H9 (cell line): ENCODE data around the gene TRIM2. TPM values are rescaled to one million over a fixed set of nuclear protein-coding genes. Genes with fewer than 3 reads are reported as not detected.

ENCODE experiments used
- DNase-seq: peaks from one replicate; pipeline ENCODE4 v3.0.0-alpha.2; 2017
- H2AFZ ChIP-seq: one replicate; pipeline ENCODE4 v1.6.1; 2013; ENCODE audit warnings: mild to moderate bottlenecking, low read length, control low read depth, moderate library complexity
- H2AK5ac ChIP-seq: 2 replicates; pipeline ENCODE4 v1.6.1; 2013; ENCODE audit warnings: low read length, control low read depth, mixed read lengths; ENCODE audit not compliant: insufficient read length
- H2BK120ac ChIP-seq: one replicate; pipeline ENCODE4 v1.6.1; 2013; ENCODE audit warnings: low read depth, mild to moderate bottlenecking, low read length, control low read depth, inconsistent platforms; ENCODE audit not compliant: poor library complexity, severe bottlenecking
- H2BK12ac ChIP-seq: 2 replicates; pipeline ENCODE4 v1.6.1; 2013; ENCODE audit warnings: low read length, control low read depth, mixed read lengths, low read depth; ENCODE audit not compliant: insufficient read length
- H2BK15ac ChIP-seq: 2 replicates; pipeline ENCODE4 v1.6.1; 2013; ENCODE audit warnings: low read depth, low read length, control low read depth
- H2BK20ac ChIP-seq: one replicate; pipeline ENCODE4 v1.6.1; 2013; ENCODE audit warnings: low read depth, mild to moderate bottlenecking, low read length, control low read depth, inconsistent platforms; ENCODE audit not compliant: poor library complexity, severe bottlenecking
- H2BK5ac ChIP-seq: 2 replicates; pipeline ENCODE4 v1.6.1; 2013; ENCODE audit warnings: low read length, control low read depth, mixed read lengths; ENCODE audit not compliant: insufficient read length
- H3K14ac ChIP-seq: 2 replicates; pipeline ENCODE4 v1.6.1; 2013; ENCODE audit warnings: low read length, control low read depth; ENCODE audit not compliant: insufficient read depth
- H3K18ac ChIP-seq: 2 replicates; pipeline ENCODE4 v1.6.1; 2013; ENCODE audit warnings: low read depth, mild to moderate bottlenecking, mixed read lengths, low read length, control low read depth; ENCODE audit not compliant: insufficient read length
- H3K23ac ChIP-seq: 2 replicates; pipeline ENCODE4 v1.6.1; 2013; ENCODE audit warnings: low read length, control low read depth, mixed read lengths, low read depth; ENCODE audit not compliant: insufficient read length
- H3K23me2 ChIP-seq: 2 replicates; pipeline ENCODE4 v1.6.1; 2013; ENCODE audit warnings: low read depth, mild to moderate bottlenecking, mixed read lengths, low read length, control low read depth; ENCODE audit not compliant: insufficient read length, poor library complexity, severe bottlenecking
- H3K27ac ChIP-seq: 2 replicates; pipeline ENCODE4 v1.5.1; 2013; ENCODE audit warnings: low read length, control low read depth, mixed read lengths, low read depth; ENCODE audit not compliant: insufficient read length
- H3K27me3 ChIP-seq: 2 replicates; pipeline ENCODE4 v1.6.1; 2013; ENCODE audit warnings: low read length, control low read depth, inconsistent platforms; ENCODE audit not compliant: insufficient read depth
- H3K4ac ChIP-seq: 2 replicates; pipeline ENCODE4 v1.6.1; 2013; ENCODE audit warnings: low read depth, mild to moderate bottlenecking, control low read depth, inconsistent platforms, low read length, moderate library complexity
- H3K4me1 ChIP-seq: 2 replicates; pipeline ENCODE4 v1.6.1; 2013; ENCODE audit warnings: low read length, control low read depth, inconsistent platforms; ENCODE audit not compliant: insufficient read depth
- H3K4me2 ChIP-seq: 2 replicates; pipeline ENCODE4 v1.6.1; 2013; ENCODE audit warnings: low read length, control low read depth, mixed read lengths; ENCODE audit not compliant: insufficient read length, insufficient read depth
- H3K56ac ChIP-seq: 2 replicates; pipeline ENCODE4 v1.6.1; 2013; ENCODE audit warnings: low read depth, mild to moderate bottlenecking, mixed read lengths, low read length, control low read depth; ENCODE audit not compliant: insufficient read length
- H3K79me1 ChIP-seq: 2 replicates; pipeline ENCODE4 v1.6.1; 2013; ENCODE audit warnings: low read depth, mild to moderate bottlenecking, moderate library complexity, low read length, control low read depth, inconsistent platforms; ENCODE audit not compliant: insufficient read depth, poor library complexity, severe bottlenecking
- H3K79me2 ChIP-seq: 2 replicates; pipeline ENCODE4 v1.6.1; 2013; ENCODE audit warnings: low read length, control low read depth, inconsistent platforms; ENCODE audit not compliant: insufficient read depth
- H3K9ac ChIP-seq: 2 replicates; pipeline ENCODE4 v1.6.1; 2013; ENCODE audit warnings: low read length, control low read depth, mixed read lengths; ENCODE audit not compliant: insufficient read length; ENCODE audit errors: extremely low read depth
- H3K9me3 ChIP-seq: one replicate; pipeline ENCODE4 v1.6.1; 2013; ENCODE audit warnings: low read depth, low read length, inconsistent platforms; ENCODE audit not compliant: control insufficient read depth
- H3T11ph ChIP-seq: one replicate; pipeline ENCODE4 v1.6.1; 2013; ENCODE audit warnings: mild to moderate bottlenecking, low read length, control low read depth, inconsistent platforms
- H4K20me1 ChIP-seq: one replicate; pipeline ENCODE4 v1.6.1; 2013; ENCODE audit not compliant: control insufficient read depth, insufficient read length, insufficient read depth
- H4K5ac ChIP-seq: 2 replicates; pipeline ENCODE4 v1.6.1; 2013; ENCODE audit warnings: low read depth, mild to moderate bottlenecking, mixed read lengths, low read length, control low read depth; ENCODE audit not compliant: insufficient read length
- H4K8ac ChIP-seq: replicated peaks from 2 replicates; pipeline ENCODE4 v1.6.1; 2013; ENCODE audit warnings: low read length, control low read depth, mixed read lengths, low read depth; ENCODE audit not compliant: insufficient read length
- H4K91ac ChIP-seq: 2 replicates; pipeline ENCODE4 v1.6.1; 2013; ENCODE audit warnings: low read depth, mild to moderate bottlenecking, moderate library complexity, mixed read lengths, low read length, control low read depth; ENCODE audit not compliant: insufficient read length
- H3K27ac Mint-ChIP-seq, 3 experiments: 2 replicates in 2 of 3; 3 replicates in 1 of 3; pipeline ENCODE4 v1.8.0; 2020 to 2021; ENCODE audit warnings: mixed read lengths in 3 of 3, mild to moderate bottlenecking in 1 of 3, moderate library complexity in 1 of 3
- H3K27me3 Mint-ChIP-seq: 2 replicates; pipeline ENCODE4 v1.8.0; 2021; ENCODE audit warnings: low read depth, mild to moderate bottlenecking, moderate library complexity, mixed read lengths
- H3K36me3 Mint-ChIP-seq, 3 experiments: 2 replicates in 2 of 3; 3 replicates in 1 of 3; pipeline ENCODE4 v1.8.0; 2020 to 2021; ENCODE audit warnings: low read depth in 3 of 3, mixed read lengths in 3 of 3; ENCODE audit not compliant: insufficient read depth in 1 of 3
- H3K4me1 Mint-ChIP-seq, 2 experiments: 2 replicates each; pipeline ENCODE4 v1.8.0; 2020; ENCODE audit warnings: mixed read lengths in 2 of 2
- H3K4me3 Mint-ChIP-seq, 2 experiments: 2 replicates in 1 of 2; 3 replicates in 1 of 2; pipeline ENCODE4 v1.8.0; 2020 to 2021; ENCODE audit warnings: mild to moderate bottlenecking in 2 of 2, mixed read lengths in 2 of 2, moderate library complexity in 1 of 2
- H3K9me3 Mint-ChIP-seq, 2 experiments: 2 replicates in 1 of 2; 3 replicates in 1 of 2; pipeline ENCODE4 v1.8.0; 2020; ENCODE audit warnings: mild to moderate bottlenecking in 2 of 2, mixed read lengths in 2 of 2, moderate library complexity in 1 of 2
- CTCF ChIP-seq: fragments of 200-600 bp; sonication (generic); conservative IDR thresholded peaks from 3 replicates; pipeline ENCODE4 v1.8.0; 2021; ENCODE audit warnings: antibody characterized with exemption, mild to moderate bottlenecking
- WGBS: extraction: QIAGEN DNeasy Blood & Tissue Kit; methylation state at CpG from one replicate; pipeline ENCODE4 v1.1.7; 2013; ENCODE audit warnings: missing lambda C conversion rate, low lambda C conversion rate, mixed read lengths; ENCODE audit not compliant: insufficient read length; ENCODE audit errors: extremely low coverage; 5-methylcytosine and 5-hydroxymethylcytosine counted together
- total RNA-seq: library from RNA; stranded (reverse); gene quantifications from 2 replicates; pipeline ENCODE4 v1.2.1, GENCODE V29; 2021

TRIM2 gene
- total RNA-seq, 1 experiment from 2014 or later = 28.9 TPM

DNA sequence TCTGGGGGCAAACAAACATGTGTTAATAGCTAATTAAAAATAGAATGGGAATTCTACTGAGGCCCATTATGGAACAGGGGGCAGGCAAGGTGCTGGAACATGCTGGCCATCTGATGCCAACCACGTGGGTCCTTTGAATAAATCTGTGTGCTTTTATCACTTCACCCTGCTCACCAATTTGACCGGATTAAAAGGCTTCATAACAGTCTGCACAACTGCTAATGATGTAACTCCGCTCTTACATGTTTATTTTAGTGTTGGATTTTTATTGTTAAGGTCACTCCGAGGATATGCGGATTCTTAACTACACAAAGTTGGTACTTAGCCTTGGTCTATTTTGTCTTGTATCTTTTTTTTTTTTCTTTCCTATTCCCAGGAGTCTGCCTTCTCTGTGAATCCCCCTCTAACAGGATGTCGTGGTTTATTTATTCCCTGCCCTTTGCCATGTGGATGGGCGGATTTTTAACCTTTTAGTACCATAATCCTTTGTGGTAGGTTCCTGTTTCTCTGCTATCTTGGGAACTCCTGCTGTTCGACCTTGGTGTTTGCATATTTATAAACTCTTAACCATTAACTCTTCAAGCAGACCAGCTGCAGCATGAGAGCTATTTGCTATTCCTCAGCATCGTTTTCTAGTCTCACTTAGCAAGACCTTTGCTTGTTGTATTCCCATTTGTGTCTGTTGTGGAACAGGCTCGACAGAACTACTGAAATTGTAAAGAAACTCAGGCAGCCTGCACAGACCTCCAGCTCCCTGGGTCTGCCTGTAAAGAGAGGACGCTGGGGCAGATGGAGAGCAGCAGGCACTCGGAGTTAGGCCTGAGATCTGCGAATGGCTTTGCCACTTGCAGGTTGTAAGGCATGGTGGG lies 38.0 kb downstream of the TRIM2 start:
- Histone ChIP-seq H3K23me2 (no peaks in the 10 kb centered on the region), H2AK5ac (no peak overlapping the region)
- TF ChIP-seq CTCF = no peak

More for the DNA sequence above, 38.0 kb downstream of the TRIM2 start:
- Histone ChIP-seq H2BK20ac (no peak overlapping the region), H3K23ac (no peak overlapping the region), H2AFZ (no peak overlapping the region), H3K9me3 (no peaks in the 10 kb centered on the region), H2BK120ac (no peak overlapping the region), H3K4me2 (no peak overlapping the region), H3K27me3 (no peaks in the 10 kb centered on the region), H3K14ac (peak overlapping the region; percentile 46; the same call in 1 of the 2 replicates), H3K79me1 (no peaks in the 10 kb centered on the region), H2BK12ac (no peak overlapping the region), H3K79me2 (no peaks in the 10 kb centered on the region), H3K9ac (no peak overlapping the region), H4K8ac (no peak overlapping the region), H2BK5ac (no peak overlapping the region), H3K4me1 (peaks cover 11% of the 10 kb centered on the region; the same call in 1 of the 2 replicates), H3K56ac (no peak overlapping the region), H4K91ac (no peak overlapping the region), H4K20me1 (no peaks in the 10 kb centered on the region), H4K5ac (no peak overlapping the region), H3T11ph (no peak overlapping the region), H3K27ac (peak overlapping the region; percentile 43), H3K18ac (no peak overlapping the region), H3K4ac (no peak overlapping the region), H2BK15ac (no peak overlapping the region; the same call in 1 of the 2 replicates)
- H3K27ac Mint-ChIP-seq = peak overlapping the region; percentile 59 to 91 (median 61); a peak in 6 of 7 replicates
- H3K4me1 Mint-ChIP-seq = peaks cover 23 to 28% of the 10 kb centered on the region in 2 experiments
- no peaks in the 10 kb centered on the region for H3K9me3 Mint-ChIP-seq
- no peak for DNase-seq
- no peaks in the 10 kb centered on the region; the same call in 1 of the 2 replicates for H3K27me3 Mint-ChIP-seq
- H3K4me3 Mint-ChIP-seq = 0 out of 5 replicates have a peak overlapping the region, but pooled peaks of 1 of the 2 experiments have one; percentile 2
- peaks cover 0 to 2% (median 2%) of the 10 kb centered on the region in 3 experiments; a peak in 2 of 7 replicates for H3K36me3 Mint-ChIP-seq
- no CpG with 5 or more reads among the region's 13 CpGs for WGBS
